Tibial nerve (tissue), 4 donors: ENCODE data around the gene TRAK1.

Source experiments
- CTCF ChIP-seq, 5 experiments: fragments of 200-600 bp in 3 of 5; fragments of 450-650 bp in 2 of 5; sonication (generic) in 3 of 5; IDR thresholded peaks; one replicate each; pipeline ENCODE4 v1.5.1; 2016 to 2019; ENCODE audit warnings: antibody characterized with exemption in 5 of 5, mild to moderate bottlenecking in 3 of 5, moderate library complexity in 2 of 5
- EP300 ChIP-seq, 2 donors: sonication (generic); formaldehyde crosslinking; IDR thresholded peaks; one replicate each; pipeline ENCODE4 v1.6.1; 2017; ENCODE audit warnings: antibody characterized with exemption in 2 of 2, mild to moderate bottlenecking in 1 of 2
- POLR2A ChIP-seq, 2 donors: fragments of 450-650 bp; IDR thresholded peaks; one replicate each; pipeline ENCODE4 v1.6.1; 2017; ENCODE audit warnings: antibody characterized with exemption in 2 of 2, mild to moderate bottlenecking in 2 of 2, moderate library complexity in 2 of 2

- TF ChIP-seq CTCF (IDR thresholded peaks at IDR 0.05) (peak in 1 of 5 experiments; percentile 17), POLR2A (IDR thresholded peaks at IDR 0.05) (no peak), EP300 (IDR thresholded peaks at IDR 0.05) (no peak)
These were observed 27.7 kb downstream of the TRAK1 start for GRCh38 chr3:42118762-42119361.
